SU-DHL-6 (cell line): Measurements from ENCODE around the gene CLEC16A.

Source experiments
- H2AFZ ChIP-seq: fragments of 200-600 bp; sonication (generic); 2 replicates; pipeline ENCODE4 v1.6.1; 2014; ENCODE audit warnings: low read depth, mild to moderate bottlenecking, moderate library complexity, mixed read lengths, antibody characterized with exemption, low read length; ENCODE audit not compliant: severe bottlenecking
- H3F3A ChIP-seq: fragments of 200-600 bp; shearing (Covaris generic); 2 replicates; pipeline ENCODE4 v1.6.0; 2016; ENCODE audit warnings: antibody characterized with exemption, mild to moderate bottlenecking; ENCODE audit not compliant: insufficient read depth
- H3K27ac ChIP-seq: fragments of 200-600 bp; sonication (generic); 2 replicates; pipeline ENCODE4 v1.5.1; 2016; ENCODE audit warnings: low read depth, mild to moderate bottlenecking, low read length, moderate library complexity, mixed read lengths
- H3K27me3 ChIP-seq: fragments of 200-600 bp; sonication (generic), shearing (Covaris generic); 2 replicates; pipeline ENCODE4 v1.6.0; 2014; ENCODE audit warnings: mild to moderate bottlenecking, low read length
- H3K36me3 ChIP-seq: fragments of 200-600 bp; sonication (generic); 2 replicates; pipeline ENCODE4 v1.6.1; 2014; ENCODE audit warnings: mild to moderate bottlenecking, low read length, mixed read lengths
- H3K4me2 ChIP-seq: fragments of 300-600, 200-600 bp; shearing (Covaris generic), sonication (generic); 2 replicates; pipeline ENCODE4 v1.6.0; 2014; ENCODE audit warnings: low read length, low read depth, mild to moderate bottlenecking; ENCODE audit not compliant: poor library complexity, severe bottlenecking
- H3K4me3 ChIP-seq: fragments of 200-600 bp; sonication (generic); 2 replicates; pipeline ENCODE4 v1.5.1; 2014; ENCODE audit warnings: antibody characterized with exemption, low read length, mild to moderate bottlenecking, mixed read lengths; ENCODE audit not compliant: insufficient read depth, poor library complexity, severe bottlenecking
- H3K79me2 ChIP-seq: fragments of 200-600 bp; sonication (generic); 2 replicates; pipeline ENCODE4 v1.6.1; 2014; ENCODE audit warnings: mild to moderate bottlenecking, low read length, moderate library complexity; ENCODE audit not compliant: insufficient read depth
- H3K9ac ChIP-seq: fragments of 200-600 bp; sonication (generic); 2 replicates; pipeline ENCODE4 v1.7.0; 2014; ENCODE audit warnings: mild to moderate bottlenecking, low read length
- H3K9me2 ChIP-seq: fragments of 200-600 bp; sonication (generic); replicated peaks from 2 replicates; pipeline ENCODE4 v1.6.1; 2014; ENCODE audit warnings: low read length; ENCODE audit not compliant: insufficient read depth
- H3K9me3 ChIP-seq: fragments of 200-600 bp; sonication (generic); 2 replicates; pipeline ENCODE4 v1.6.1; 2014; ENCODE audit warnings: low read length, mixed read lengths; ENCODE audit not compliant: insufficient read depth
- H4K20me1 ChIP-seq: fragments of 200-600 bp; sonication (generic); 2 replicates; pipeline ENCODE4 v1.6.1; 2014; ENCODE audit warnings: low read depth, mild to moderate bottlenecking, antibody characterized with exemption, low read length, moderate library complexity, mixed read lengths
- CTCF ChIP-seq: fragments of 200-600 bp; sonication (generic); IDR thresholded peaks from one replicate; pipeline ENCODE4 v1.5.1; 2017; ENCODE audit warnings: antibody characterized with exemption, mild to moderate bottlenecking, low read length, moderate library complexity; ENCODE audit not compliant: insufficient read depth, poor library complexity, severe bottlenecking
- EZH2phosphoT487 ChIP-seq: fragments of 200-600 bp; sonication (generic), shearing (Covaris generic); conservative IDR thresholded peaks from 2 replicates; pipeline ENCODE4 v1.6.1; 2018; ENCODE audit warnings: mild to moderate bottlenecking, antibody characterized with exemption, low read length, moderate library complexity, mixed read lengths

Gene CLEC16A

GRCh38 chr16:11056090-11056992, 112.0 kb downstream of the CLEC16A start:
- no peaks in the 10 kb centered on the region for H3K9me2 ChIP-seq
- no peak overlapping the region for H3K4me2 ChIP-seq
- H3K4me3 ChIP-seq, result no peak overlapping the region
- H3K9ac ChIP-seq, result no peak overlapping the region
- H3K27ac ChIP-seq, result no peak overlapping the region
- no peaks in the 10 kb centered on the region for H3K79me2 ChIP-seq
- H3K9me3 ChIP-seq, result no peaks in the 10 kb centered on the region
- no peaks in the 10 kb centered on the region for H3F3A ChIP-seq
- no peak overlapping the region for H2AFZ ChIP-seq
- TF ChIP-seq EZH2phosphoT487 (no peak), CTCF (no peak)
- H4K20me1 ChIP-seq, result no peaks in the 10 kb centered on the region
- no peaks in the 10 kb centered on the region for H3K27me3 ChIP-seq
- no peaks in the 10 kb centered on the region for H3K36me3 ChIP-seq

GRCh38 chr16:11056993-11057649, 112.8 kb downstream of the CLEC16A start:
- no peaks in the 10 kb centered on the region for H3K79me2 ChIP-seq
- H3F3A ChIP-seq, result no peaks in the 10 kb centered on the region
- no peaks in the 10 kb centered on the region for H3K9me3 ChIP-seq
- H3K4me2 ChIP-seq, result no peak overlapping the region
- H3K27me3 ChIP-seq, result no peaks in the 10 kb centered on the region
- no peak overlapping the region for H3K4me3 ChIP-seq
- H3K27ac ChIP-seq, result no peak overlapping the region
- no peaks in the 10 kb centered on the region for H4K20me1 ChIP-seq
- no peak overlapping the region for H3K9ac ChIP-seq
- no peak overlapping the region for H2AFZ ChIP-seq
- H3K36me3 ChIP-seq, result no peaks in the 10 kb centered on the region
- TF ChIP-seq CTCF, result no peak
- no peak for TF ChIP-seq EZH2phosphoT487
- no peaks in the 10 kb centered on the region for H3K9me2 ChIP-seq

GRCh38 chr16:11057711-11058345, 113.5 kb downstream of the CLEC16A start:
- TF ChIP-seq CTCF (no peak), EZH2phosphoT487 (no peak)
- H2AFZ ChIP-seq, result no peak overlapping the region
- no peak overlapping the region for H3K4me3 ChIP-seq
- H3K27ac ChIP-seq, result no peak overlapping the region
- no peaks in the 10 kb centered on the region for H3K9me2 ChIP-seq
- H3K9me3 ChIP-seq, result no peaks in the 10 kb centered on the region
- H4K20me1 ChIP-seq, result no peaks in the 10 kb centered on the region
- no peak overlapping the region for H3K4me2 ChIP-seq
- no peaks in the 10 kb centered on the region for H3K79me2 ChIP-seq
- H3F3A ChIP-seq, result no peaks in the 10 kb centered on the region
- H3K27me3 ChIP-seq, result no peaks in the 10 kb centered on the region
- H3K36me3 ChIP-seq, result no peaks in the 10 kb centered on the region
- H3K9ac ChIP-seq, result no peak overlapping the region
